NCI-H2171 (cell line): ENCODE results near the gene SIDT2.
"Not testable (repeated sequence)": the region's sequence is repeated elsewhere in the genome, so short reads cannot be mapped to it uniquely, and the experiment has no call there.

Experiments used
- DNase-seq: peaks from one replicate; lab custom pipeline; 2025; lab: John Stamatoyannopoulos, UW

SIDT2 gene

DNA sequence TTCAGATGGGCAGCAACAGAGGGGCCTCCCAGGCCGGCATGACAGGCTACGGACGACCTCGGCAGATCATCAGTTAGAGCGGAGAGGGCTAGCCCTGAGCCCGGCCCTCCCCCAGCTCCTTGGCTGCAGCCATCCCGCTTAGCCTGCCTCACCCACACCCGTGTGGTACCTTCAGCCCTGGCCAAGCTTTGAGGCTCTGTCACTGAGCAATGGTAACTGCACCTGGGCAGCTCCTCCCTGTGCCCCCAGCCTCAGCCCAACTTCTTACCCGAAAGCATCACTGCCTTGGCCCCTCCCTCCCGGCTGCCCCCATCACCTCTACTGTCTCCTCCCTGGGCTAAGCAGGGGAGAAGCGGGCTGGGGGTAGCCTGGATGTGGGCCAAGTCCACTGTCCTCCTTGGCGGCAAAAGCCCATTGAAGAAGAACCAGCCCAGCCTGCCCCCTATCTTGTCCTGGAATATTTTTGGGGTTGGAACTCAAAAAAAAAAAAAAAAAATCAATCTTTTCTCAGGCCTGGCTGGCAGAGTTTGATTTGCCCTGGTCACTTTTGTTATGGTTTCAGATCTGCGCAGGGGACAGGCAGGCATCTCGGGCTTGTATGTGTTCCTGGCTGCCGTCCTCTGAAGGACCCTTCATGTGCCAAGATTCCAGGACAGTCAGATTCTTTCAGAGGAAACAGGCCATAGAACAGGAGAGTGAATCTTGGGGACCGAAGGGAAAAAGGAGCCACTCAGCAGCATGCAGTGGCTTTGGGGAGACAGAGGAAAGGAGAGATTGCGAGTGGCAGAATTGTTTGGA, 25.9 kb downstream of the SIDT2 start:
- DNase-seq, result no peak

DNA sequence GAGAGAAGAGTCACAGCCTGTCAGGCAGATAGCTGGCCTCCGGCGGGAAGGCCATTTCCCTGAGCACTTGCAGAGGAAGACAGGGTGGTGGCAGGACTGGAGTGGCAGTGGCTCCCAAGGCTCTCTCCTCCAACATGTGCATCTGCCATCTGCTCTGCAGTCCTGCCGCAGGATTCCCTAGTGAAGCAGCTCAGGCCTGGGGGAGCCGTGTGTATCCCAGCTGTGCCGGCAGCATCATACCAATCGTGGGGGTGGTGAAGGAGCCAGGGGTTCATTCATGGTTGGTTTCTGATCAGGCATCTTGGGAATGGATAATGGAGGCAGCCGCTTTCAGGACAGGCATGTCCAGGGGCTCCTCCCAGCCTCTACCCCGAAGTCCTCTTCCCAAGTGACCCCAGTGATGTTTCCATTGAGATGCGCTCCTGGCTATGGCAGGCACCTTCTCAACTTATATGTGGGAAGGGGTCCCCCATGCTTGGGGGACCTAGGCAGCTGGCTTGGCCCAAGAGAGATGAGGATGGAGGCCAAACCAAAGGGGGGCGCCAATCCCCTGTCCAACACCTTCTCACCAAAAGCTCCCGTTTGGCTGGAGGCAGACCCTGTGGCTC, 26.8 kb downstream of the SIDT2 start:
- DNase-seq, result no peak

DNA sequence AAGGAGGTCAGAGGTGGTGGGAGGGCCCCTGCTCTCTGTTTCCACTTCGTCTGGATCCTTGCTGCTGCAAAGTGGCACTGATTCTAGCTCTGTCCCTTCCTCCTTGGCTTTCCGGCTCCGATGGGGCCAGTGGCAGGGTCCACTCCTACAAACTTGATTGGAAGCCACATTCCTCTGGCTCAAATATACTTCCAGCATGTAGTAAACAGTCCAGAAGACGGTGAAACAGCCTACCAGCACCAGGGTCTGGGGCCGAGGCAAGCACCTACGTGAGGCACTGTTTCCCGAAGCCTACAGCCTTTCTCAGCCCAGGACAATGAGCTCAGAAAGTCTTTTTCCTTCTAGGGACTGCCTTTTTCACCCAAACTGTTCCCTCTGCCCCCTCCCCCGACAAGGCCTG, 27.6 kb downstream of the SIDT2 start:
- DNase-seq, result not testable (repeated sequence)

DNA sequence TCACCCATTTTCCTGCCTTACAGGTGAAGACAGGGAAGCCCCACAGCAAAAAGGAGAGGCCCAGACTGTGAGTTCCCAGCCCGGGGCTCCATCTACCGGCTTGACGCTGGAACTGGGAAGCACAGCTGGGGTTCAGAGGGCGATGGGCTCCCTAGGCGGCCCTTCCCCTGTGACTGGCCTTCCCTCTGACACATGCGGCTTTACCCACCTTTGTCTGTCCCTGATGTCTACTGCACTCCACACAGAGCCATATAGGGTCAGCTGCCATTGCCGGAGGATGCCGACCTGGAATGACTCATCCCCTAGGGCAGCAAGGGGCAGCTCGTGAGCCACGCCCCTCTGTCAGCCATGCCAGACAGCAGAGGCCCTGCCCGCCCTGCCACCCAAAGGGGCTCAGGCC, 28.3 kb downstream of the SIDT2 start:
- not testable (repeated sequence) for DNase-seq

DNA sequence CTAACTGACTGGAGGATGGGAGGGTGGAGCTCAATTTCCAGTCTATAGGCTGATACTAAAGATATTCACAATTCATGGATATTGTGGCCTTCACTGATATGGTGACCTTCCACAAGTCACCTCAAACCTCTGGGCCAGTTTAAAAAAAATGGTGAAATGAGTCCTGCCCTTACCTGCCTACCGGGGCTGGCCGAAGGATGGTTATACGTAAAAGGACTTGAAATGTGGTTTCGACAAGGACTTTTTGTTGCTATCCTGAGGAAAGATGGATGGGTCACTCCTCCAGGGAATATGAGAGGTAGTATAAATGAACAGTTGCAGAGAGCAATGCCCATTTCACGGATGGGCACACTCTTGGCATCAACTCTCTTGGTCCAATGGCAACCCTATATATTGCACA, 28.9 kb downstream of the SIDT2 start:
- not testable (repeated sequence) for DNase-seq

DNA sequence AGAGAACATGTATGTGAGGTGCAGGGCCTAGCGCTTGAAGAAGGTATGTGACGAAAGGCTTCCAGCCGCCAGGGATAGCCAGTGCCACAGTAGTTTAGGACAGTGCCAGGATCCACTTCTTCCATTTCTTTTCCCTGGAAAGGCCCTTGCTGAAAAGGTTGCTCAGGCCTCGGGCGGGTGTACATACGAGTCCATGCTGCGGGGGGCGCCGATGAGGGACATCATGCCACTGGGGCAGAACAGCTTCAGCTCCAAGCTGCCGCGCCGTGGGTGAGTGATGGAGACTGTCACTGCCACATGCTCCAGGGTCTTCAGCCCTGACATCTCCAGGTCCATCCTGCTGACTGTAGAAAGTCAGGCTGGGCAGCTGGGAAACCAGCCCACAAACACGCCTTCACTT, 30.2 kb downstream of the SIDT2 start:
- not testable (repeated sequence) for DNase-seq

DNA sequence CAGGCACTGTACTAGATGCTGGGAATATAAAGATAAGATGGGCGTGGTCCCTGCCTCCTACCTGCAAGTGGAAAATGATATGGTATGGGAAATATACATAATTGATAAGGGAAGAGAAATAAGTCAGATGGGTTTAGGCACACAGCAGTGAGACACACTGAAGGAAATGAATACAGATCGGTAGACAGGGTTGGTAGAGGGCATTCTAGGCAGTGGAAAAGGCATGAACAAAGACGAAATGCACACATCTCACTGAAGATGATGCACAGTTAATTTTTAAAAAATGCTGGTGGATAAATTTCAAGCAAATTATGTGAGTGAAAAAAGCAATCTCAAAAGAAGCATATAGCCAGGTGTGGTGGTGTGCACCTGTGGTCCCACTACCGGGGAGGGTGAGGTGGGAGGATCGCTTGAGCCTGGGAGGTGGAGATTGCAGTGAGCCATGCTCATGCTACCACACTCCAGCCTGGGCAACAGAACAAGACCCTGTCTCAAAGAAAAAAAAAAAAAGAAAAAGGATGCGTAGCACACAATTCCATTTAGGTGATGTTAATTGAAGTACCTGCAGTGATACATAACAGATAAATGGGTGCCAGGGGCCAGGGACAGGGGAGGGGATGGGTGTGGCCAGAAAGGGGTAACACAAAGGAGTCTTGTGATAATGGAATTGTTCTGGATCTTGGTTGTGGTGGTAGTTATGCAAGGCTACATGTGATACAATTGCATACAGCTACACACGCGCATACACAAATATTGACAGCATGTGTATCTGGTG, 31.0 kb downstream of the SIDT2 start:
- DNase-seq, result not testable (repeated sequence)

DNA sequence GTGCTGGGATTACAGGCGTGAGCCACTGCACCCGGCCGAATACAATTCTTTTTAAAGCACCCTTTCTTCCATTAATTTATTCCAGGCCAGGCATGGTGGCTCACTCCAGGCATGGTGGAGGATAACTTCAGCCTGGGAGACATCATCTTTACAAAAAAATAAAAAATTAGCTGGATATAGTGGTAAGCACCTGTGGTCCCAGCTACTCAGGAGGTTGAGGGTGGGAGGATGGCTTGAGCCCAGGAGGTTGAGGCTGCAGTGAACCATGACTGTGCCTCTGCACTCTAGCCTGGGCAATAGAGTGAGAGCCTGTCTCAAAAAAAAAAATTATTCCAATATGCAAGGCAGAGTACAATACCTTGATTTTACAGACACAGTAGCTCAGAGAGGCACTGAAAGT, 32.1 kb downstream of the SIDT2 start:
- no peak for DNase-seq

DNA sequence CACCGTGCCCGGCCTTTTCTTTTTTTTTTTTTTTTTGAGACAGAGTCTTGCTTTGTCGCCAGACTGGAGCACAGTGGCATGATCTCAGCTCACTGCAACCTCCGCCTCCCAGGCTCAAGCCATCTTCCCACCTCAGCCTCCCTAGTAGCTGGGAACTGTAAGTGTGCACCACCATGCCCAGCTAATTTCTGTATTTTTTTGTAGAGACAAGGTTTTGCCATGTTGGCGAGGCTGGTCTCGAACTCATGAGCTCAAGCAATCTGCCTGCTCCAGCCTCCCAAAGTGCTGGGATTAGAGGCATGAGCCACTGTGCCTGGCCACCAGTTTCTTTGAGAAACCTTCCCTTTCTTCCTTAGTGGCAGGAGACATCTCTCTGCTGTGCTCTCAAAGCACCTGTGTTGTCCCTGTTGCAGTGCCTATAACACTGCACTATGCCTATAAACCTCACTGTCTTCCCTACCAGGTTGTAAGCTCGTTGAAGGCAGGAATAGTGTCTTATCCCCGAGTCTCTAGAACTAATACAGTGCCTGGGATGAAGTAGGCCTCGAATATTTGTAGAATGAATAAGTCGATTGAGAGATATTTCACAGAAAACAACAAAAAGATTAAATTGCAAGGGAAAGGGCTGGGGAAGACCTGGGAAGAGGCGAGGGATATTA, 34.3 kb downstream of the SIDT2 start:
- DNase-seq, result no peak

DNA sequence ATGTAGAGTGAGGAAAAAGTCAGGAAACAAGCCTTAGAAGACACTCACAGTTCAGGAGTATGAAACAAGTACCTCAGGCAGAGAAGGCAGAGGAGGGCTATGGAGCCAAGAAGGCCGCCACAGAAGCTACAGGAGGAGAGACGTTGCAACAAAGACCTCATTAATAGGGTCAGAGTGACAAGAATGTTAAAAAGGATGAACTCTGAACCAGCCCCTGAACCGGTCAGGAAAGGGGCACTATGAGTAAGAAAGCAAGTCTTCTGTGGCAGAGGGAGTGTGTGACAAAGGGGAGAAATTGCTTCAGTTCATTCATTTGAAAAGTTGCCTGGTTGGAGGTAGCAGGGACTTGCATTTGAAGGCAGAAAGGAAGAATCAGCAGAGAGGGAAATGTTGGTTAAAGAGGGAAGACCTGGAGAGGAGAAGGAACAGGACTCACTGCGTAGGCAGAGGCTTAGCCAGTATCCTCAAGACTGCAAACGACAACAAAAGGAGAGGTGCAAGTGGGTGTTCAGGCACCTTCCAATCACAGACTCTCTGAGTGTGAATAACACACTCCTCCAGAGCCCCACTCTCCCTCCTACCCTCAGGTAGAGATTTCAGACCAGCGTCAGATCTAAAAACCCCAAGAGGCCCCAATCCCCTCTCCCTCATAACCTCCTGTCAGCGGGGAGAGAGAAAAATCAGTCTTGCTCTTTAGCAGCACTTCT, 36.0 kb downstream of the SIDT2 start:
- no peak for DNase-seq

DNA sequence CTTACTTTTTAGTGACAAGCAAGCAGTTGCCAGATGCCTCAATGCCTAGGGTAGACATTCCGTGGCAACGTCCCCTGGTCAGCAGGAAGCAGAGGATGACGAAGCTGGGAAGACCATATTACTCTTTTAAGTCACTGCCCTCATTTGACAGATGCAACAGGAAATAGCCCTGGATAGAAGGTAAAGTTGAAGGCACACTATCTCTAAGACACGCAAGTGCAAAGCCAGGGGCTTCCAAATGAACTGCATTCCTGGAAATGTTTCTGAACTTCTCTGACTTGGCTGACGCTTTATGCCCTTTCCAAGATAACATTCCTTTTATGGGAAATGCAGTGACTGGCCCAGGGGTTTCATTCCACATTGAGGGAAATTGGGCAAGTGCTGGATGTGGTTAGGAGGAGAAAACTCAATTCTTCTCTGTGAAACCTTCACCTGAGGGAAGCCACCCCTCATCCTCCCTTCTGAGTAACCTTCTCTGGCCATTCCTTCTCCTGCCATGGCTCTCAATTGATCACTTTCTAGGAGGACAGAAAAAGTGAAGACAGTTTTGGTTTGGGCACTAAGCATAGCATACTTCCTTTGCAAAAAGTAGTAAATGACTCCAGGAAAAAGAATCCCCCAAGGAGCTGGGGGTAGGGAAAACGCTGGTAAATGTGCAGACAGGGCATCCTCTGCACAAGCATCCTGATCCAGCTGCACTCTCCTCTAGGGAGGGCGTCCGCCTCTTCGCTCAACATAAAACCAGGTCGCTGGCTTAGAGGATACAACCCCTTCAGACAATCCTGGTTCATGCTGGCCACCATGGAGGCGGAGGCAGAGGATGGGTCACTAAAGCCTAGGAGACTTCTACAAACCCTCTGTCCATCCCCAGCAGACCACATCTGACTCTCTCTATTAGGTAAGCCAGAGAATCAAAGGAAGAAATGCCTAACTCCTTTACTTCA, 38.9 kb downstream of the SIDT2 start:
- no peak for DNase-seq

DNA sequence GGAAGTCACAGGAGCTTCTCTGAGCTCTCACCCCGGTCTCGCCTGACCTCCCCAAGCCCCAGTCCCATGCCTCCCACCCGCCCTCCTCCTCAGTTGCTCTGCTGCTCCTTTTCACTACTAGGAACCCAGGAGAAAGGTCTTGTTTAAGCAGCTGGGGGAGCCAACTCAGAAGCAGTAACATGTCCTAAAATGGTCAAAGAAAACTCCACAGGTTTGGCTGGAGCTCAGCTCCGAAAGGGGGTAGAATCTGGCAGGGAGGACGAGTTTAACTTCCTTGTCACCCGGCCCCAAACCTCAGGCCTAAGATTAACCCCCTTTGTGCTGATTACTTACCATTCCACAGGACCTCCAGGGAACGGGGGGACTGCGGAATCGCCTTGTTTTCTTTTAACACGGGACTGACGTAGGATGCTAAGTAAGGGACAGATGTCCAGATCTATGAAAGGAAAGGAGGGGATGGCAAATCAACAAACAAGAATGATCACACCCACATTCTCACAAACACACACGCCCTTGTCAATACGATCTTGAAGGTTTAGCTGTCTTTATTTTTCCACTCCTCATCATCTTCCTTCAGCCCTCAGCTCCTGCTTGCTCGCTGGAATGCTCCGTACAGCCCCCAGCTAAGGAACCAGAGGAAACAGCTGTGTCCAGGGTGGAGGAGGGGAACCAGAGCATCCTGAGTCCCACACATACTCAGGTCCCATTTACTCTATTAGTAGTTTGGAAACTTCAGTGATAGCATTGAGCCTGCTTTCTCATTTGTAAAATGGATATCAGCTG, 39.8 kb downstream of the SIDT2 start:
- no peak for DNase-seq

DNA sequence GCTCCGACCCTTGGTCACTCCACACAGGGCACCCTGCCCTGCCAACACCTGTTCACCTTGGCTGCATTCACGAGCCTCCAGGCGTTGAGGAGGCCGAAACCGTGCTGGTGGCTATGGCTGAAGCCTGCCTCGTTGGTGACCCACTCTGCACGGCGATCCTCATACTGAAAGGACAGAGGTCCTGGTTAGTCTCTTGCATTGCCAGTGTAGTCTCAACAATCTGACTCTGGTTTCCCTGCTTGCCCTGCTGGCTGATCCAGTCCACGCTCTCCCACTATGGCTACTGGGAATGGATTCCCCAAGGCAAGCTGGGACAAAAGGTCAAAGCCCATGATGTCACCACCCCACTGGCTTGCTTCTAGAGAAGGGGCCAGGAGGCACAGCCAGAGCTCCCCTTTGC, 40.5 kb downstream of the SIDT2 start:
- no peak for DNase-seq

DNA sequence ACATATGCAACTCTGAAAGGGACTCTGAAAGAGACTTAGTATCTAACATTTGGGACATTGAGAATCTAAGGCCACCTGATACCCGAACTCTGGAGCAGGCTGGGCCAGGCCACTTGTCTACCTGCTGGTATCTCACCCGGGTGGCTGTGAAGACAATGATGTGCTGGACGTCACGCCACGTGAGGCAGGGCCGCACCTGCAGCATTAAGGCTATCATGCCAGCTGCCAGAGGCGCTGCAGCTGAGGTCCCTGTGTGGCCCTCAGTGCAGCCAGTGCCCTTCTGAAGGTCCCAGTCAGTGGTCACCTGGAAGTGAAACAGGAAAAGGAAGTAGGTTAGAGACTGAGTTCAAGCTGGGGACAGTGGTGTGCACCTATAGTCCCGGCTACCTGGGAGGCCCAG, 40.9 kb downstream of the SIDT2 start:
- no peak for DNase-seq

DNA sequence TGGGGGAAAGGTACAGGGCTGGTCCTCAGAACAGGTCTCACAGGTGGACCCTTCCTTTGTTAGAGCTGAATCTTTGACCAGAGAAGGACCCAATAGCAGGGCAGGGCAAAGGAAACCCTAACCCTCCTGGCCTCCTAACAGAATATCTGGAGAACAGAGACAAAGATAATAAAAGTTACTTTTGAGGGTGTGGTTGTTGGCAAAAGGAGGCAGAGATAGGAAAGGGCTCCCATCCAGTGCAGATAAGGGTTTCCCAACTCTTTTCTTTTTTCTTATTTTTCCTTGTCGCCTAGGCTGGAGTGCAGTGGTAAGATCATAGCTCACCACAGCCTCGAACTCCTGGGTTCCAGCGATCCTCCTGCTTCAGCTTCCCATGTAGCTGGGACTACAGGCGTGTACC, 41.5 kb downstream of the SIDT2 start:
- no peak for DNase-seq

DNA sequence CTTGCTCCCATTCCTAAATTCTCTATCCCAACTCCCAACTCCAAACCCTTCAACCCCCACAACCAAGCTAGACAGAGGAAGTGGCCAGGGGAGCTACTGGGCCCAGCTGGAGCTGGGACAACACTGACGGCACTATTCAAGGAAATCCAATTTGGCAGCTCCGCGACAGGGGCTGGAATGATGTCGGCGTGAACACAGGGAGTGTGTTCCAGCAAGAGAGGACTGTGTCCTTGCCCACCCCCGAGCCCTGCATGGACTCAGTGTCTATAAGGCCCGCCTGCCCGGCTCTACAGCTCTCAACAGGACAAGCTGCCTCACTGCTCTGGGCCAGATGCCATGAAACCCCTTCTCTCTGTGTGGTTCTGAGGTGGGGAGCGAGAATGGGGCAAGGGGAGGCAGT, 42.0 kb downstream of the SIDT2 start:
- DNase-seq, result no peak

DNA sequence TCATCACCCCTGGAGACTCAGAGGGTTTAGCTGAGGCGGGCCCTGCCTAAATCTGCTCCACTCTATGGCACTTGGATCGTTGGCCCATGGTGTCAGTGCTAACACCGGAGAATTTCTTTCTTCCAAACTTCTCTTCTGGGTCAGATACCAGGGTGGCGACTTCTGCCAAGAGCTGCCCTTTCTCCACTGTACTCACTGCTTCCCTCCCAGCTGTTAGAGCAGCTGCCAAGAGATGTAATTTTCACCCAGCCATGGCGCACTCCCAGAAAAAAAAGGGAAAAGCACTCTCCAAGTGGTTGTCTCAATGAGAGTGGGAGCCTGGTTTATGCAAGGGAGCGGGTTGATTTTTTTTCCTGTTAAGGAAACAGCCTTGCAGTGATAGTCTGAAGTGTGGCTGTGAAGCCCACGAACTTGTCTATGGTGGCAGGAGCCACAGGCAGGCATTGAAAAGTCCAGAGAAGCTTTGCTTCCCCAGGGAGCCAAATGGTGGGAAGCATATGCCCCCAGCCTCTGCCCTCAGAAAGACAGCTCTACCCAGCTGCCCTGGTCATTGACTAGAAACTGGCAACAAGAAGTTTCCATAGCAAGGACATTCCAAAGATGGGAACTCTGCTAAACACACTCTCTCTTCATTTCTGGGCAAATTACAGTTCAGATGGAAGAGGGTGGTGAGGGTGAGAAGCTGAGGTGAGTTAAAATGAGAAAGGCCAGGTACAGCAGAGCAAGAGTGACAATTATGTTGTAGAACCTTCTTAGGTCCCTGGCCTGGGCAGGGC, 42.6 kb downstream of the SIDT2 start:
- peak; percentile 5 for DNase-seq

DNA sequence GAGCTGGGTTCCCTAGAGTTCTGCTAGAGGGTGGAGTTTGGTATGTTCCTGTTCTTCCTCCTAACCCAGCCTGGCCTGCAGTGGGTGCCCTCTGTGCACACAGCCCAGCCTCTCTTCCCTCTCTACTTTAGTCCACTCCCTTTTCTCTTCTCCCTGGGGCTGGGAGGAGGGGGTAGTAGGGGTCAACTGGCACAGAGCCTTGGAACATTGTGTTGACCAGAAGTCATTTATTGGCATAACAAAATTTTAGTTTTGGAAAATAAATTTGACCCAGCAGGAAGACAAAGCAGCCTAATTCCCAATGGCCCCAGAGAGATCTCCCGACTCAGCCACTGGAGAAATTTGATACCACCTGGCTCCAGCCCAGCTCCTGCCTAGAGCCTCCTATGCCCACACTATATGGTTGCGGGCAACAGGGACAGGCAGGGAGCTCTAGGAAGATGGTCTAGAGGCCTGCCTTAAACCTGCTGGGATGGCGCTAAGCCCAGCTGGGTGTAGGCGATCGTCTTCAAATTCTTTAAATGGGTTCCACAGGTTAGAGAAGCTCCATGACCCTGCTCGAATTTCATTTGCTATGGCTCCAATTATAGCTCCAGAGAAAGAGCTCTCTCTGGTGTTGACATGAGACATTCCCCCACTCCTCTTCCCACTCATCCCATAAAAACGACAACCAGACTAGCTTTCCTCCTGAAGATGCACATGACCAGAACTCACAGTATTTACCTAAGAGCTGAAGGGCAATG, 43.4 kb downstream of the SIDT2 start:
- peak; percentile 60 for DNase-seq
